GM23338 (cell line): Measurements from ENCODE around the gene SLC17A5. TPM values are rescaled to one million over a fixed set of nuclear protein-coding genes. Genes with fewer than 3 reads are reported as not detected.

Source experiments
- ATAC-seq: fragments of 200-7000 bp; cut with Tn5 transposase; 3 replicates; pipeline ENCODE4 v1.9.1; 2020
- DNase-seq: peaks from one replicate; pipeline ENCODE4 v3.0.0-alpha.2; 2015; ENCODE audit warnings: low spot score
- H2AFZ ChIP-seq: fragments of 200-600 bp; sonication (generic); 2 replicates; pipeline ENCODE4 v1.8.0; 2016; ENCODE audit warnings: antibody characterized with exemption, mild to moderate bottlenecking, moderate library complexity
- H3F3A ChIP-seq: fragments of 200-600 bp; sonication (generic); replicated peaks from 2 replicates; pipeline ENCODE4 v1.8.0; 2017; ENCODE audit warnings: antibody characterized with exemption, mixed run types, low read depth
- H3K27ac ChIP-seq: fragments of 200-600 bp; sonication (generic); 2 replicates; pipeline ENCODE4 v1.6.1; 2016; ENCODE audit warnings: low read depth
- H3K27me3 ChIP-seq: fragments of 200-600 bp; sonication (generic); 2 replicates; pipeline ENCODE4 v1.8.0; 2016; ENCODE audit warnings: mild to moderate bottlenecking, mixed run types, moderate library complexity; ENCODE audit not compliant: insufficient read depth
- H3K36me3 ChIP-seq: fragments of 200-600 bp; sonication (generic); 2 replicates; pipeline ENCODE4 v1.8.0; 2016; ENCODE audit warnings: mild to moderate bottlenecking; ENCODE audit not compliant: insufficient read depth
- H3K4me1 ChIP-seq: fragments of 200-600 bp; sonication (generic); 2 replicates; pipeline ENCODE4 v1.8.0; 2016; ENCODE audit warnings: mild to moderate bottlenecking, moderate library complexity; ENCODE audit not compliant: insufficient read depth
- H3K4me2 ChIP-seq: fragments of 200-600 bp; sonication (generic); 2 replicates; pipeline ENCODE4 v1.7.1; 2017; ENCODE audit warnings: mixed run types
- H3K4me3 ChIP-seq: fragments of 200-600 bp; sonication (generic); 2 replicates; pipeline ENCODE4 v1.6.1; 2016; ENCODE audit warnings: mixed run types
- H3K79me2 ChIP-seq: fragments of 200-600 bp; sonication (generic); replicated peaks from 2 replicates; pipeline ENCODE4 v1.8.0; 2017; ENCODE audit warnings: mild to moderate bottlenecking; ENCODE audit not compliant: insufficient read depth
- H3K9me2 ChIP-seq: fragments of 200-600 bp; sonication (generic); 2 replicates; pipeline ENCODE4 v1.8.0; 2017; ENCODE audit not compliant: insufficient read depth
- H4K20me1 ChIP-seq: fragments of 200-600 bp; sonication (generic); replicated peaks from 2 replicates; pipeline ENCODE4 v1.8.0; 2017; ENCODE audit warnings: mild to moderate bottlenecking; ENCODE audit not compliant: insufficient read depth
- H3K27ac Mint-ChIP-seq: 2 replicates; pipeline ENCODE4 v1.8.0; 2020; ENCODE audit warnings: inconsistent platforms, mild to moderate bottlenecking, moderate library complexity, mixed read lengths
- H3K27me3 Mint-ChIP-seq: 3 replicates; pipeline ENCODE4 v1.8.0; 2022; ENCODE audit warnings: low read depth, mild to moderate bottlenecking, moderate library complexity, mixed read lengths, inconsistent platforms; ENCODE audit not compliant: insufficient read depth, poor library complexity
- H3K36me3 Mint-ChIP-seq: 3 replicates; pipeline ENCODE4 v1.8.0; 2021; ENCODE audit warnings: low read depth, mild to moderate bottlenecking, inconsistent platforms, moderate library complexity, mixed read lengths
- H3K4me1 Mint-ChIP-seq: 3 replicates; pipeline ENCODE4 v1.8.0; 2020; ENCODE audit warnings: mild to moderate bottlenecking, inconsistent platforms, mixed read lengths
- H3K4me3 Mint-ChIP-seq: 3 replicates; pipeline ENCODE4 v1.8.0; 2021; ENCODE audit warnings: moderate library complexity, mild to moderate bottlenecking, inconsistent platforms, mixed read lengths
- H3K9me3 Mint-ChIP-seq: 3 replicates; pipeline ENCODE4 v1.8.0; 2020; ENCODE audit warnings: moderate library complexity, mild to moderate bottlenecking, inconsistent platforms, mixed read lengths
- ETS1 ChIP-seq: IDR thresholded peaks from 2 replicates; pipeline ENCODE4 v1.6.1; 2016; ENCODE audit warnings: antibody characterized with exemption
- POLR2AphosphoS5 ChIP-seq: IDR thresholded peaks from 2 replicates; pipeline ENCODE4 v1.6.1; 2016; ENCODE audit warnings: antibody characterized with exemption, low read depth
- ZNF331 ChIP-seq: fragments of 250-450 bp; sonication (Bioruptor Pico); IDR thresholded peaks from 2 replicates; pipeline ENCODE4 v1.5.0; 2020; ENCODE audit warnings: low read depth, mild to moderate bottlenecking, moderate library complexity
- ZNF462 ChIP-seq: fragments of 250-450 bp; sonication (Bioruptor Pico); IDR thresholded peaks from 2 replicates; pipeline ENCODE4 v1.5.0; 2020; ENCODE audit warnings: mild to moderate bottlenecking, moderate library complexity
- polyA plus RNA-seq: library from polyadenylated mRNA; unstranded; fragments of >200 nt; fragmentation: Nextera tagmentation; extraction: Ambion mirVana; gene quantifications from 2 replicates; pipeline ENCODE4 v1.2.1, GENCODE V29; 2016
- total RNA-seq: library from RNA; depleted of rRNA; stranded (reverse); fragments of >200 nt; shearing (Covaris generic); gene quantifications from 2 replicates; pipeline ENCODE4 v1.2.3, GENCODE V29; 2014

SLC17A5 gene
- total and polyA plus RNA-seq, 2 experiments from 2014 or later, result 9.2 to 17.7 TPM

- Histone ChIP-seq H2AFZ (peak overlapping the region; percentile 87), H3K79me2 (no peaks in the 10 kb centered on the region), H3K9me2 (no peaks in the 10 kb centered on the region; the same call in 1 of the 2 replicates), H3K27ac (peak overlapping the region; percentile 15; the same call in 1 of the 2 replicates), H3F3A (no peaks in the 10 kb centered on the region), H3K4me1 (peaks cover 16% of the 10 kb centered on the region), H3K4me3 (peak overlapping the region; percentile 69), H3K36me3 (no peaks in the 10 kb centered on the region), H3K27me3 (peaks cover 13% of the 10 kb centered on the region), H4K20me1 (no peaks in the 10 kb centered on the region), H3K4me2 (peak overlapping the region; percentile 81)
- ATAC-seq (no peak), DNase-seq (no peak)
- Mint-ChIP-seq H3K9me3 (peaks cover 7% of the 10 kb centered on the region; the same call in 2 of the 3 replicates), H3K36me3 (peaks cover 7% of the 10 kb centered on the region; the same call in 2 of the 3 replicates), H3K4me3 (peak overlapping the region; percentile 74), H3K4me1 (peaks cover 23% of the 10 kb centered on the region), H3K27me3 (peaks cover 13% of the 10 kb centered on the region), H3K27ac (no peak overlapping the region; the same call in 1 of the 2 replicates)
- TF ChIP-seq ETS1 (no peak), ZNF462 (CRISPR knock-in tag) (no peak), ZNF331 (CRISPR knock-in tag) (no peak), POLR2AphosphoS5 (no peak)
Measured at GRCh38 chr6:73694711-73695411, 41.1 kb upstream of the SLC17A5 start.
